Measurements from ENCODE around the gene BPIFB6.

BPIFB6 gene

GRCh38 chr20:33016581-33017109 is 14.8 kb upstream of the BPIFB6 start:
- no peak for DNase-seq

DNA sequence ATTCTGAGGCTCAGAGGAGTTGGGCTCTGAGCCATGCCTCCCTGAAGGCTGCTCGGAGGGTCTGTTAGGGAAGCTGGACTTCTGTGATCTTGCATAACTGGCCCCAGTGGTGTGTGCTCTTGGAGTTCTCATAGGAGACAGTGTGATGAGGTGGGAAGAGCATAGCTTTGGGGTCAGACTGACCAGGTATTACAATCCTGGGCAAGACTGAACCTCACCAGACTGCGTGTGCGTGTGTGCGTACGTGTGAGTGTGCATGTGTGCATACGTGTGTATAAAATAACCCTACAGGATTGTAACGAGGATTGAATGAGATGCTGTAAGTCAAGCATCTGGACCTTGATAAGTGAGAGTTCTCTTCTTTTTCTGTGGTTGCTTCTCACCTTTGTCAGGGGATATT is 13.9 kb upstream of the BPIFB6 start:
- DNase-seq, result no peak

GRCh38 chr20:33018169-33018931 is 13.1 kb upstream of the BPIFB6 start:
- no peak for DNase-seq

GRCh38 chr20:33019465-33020277 is 11.8 kb upstream of the BPIFB6 start:
- DNase-seq, result no peak

DNA sequence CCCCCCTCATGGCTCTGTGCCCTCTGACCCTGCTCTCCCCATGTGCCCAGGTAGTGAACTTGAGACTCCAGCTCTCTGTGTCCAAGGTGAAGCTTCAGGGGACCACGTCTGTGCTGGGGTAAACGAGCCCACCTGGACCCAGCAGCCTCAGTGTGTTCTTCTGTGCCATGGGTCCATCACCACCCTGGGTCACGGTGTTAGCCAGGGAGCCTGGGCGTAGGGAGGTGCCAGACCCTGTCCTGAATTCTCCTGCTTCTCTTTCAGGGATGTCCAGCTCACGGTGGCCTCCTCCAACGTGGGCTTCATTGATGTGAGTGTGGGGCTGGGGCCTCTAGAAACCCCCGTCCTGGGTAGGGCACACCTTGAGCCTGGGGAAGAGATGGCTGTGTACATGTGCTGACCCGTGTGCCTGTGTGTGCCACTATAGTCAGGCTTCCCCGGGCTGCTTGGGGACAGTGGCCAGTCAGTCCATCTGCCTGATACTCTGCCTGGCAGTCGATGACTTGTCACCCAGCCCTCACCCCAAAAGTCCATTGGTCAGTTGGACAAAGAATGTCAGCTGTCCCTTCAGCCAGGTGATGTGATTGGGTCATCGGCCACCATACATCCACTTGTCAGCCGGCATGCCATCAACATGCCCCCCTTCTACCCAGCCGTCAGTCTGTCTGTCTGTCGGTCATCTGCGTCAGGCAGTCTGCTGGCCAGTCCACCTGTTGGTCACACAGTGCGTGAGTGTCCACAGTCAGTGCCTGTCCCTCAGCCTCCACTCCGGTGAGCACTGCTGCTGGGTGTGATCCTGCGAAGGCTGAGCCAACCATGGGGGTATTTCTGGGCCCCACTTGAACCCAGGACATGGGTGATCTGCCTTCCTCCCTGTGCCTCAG is 10.9 kb upstream of the BPIFB6 start:
- DNase-seq, result no peak

GRCh38 chr20:33021879-33022278 is 9.6 kb upstream of the BPIFB6 start:
- no peak for DNase-seq

GRCh38 chr20:33022289-33022688 is 9.2 kb upstream of the BPIFB6 start:
- no peak for DNase-seq

- DNase-seq, result no peak
Measured at GRCh38 chr20:33022694-33023438, 8.6 kb upstream of the BPIFB6 start.

DNA sequence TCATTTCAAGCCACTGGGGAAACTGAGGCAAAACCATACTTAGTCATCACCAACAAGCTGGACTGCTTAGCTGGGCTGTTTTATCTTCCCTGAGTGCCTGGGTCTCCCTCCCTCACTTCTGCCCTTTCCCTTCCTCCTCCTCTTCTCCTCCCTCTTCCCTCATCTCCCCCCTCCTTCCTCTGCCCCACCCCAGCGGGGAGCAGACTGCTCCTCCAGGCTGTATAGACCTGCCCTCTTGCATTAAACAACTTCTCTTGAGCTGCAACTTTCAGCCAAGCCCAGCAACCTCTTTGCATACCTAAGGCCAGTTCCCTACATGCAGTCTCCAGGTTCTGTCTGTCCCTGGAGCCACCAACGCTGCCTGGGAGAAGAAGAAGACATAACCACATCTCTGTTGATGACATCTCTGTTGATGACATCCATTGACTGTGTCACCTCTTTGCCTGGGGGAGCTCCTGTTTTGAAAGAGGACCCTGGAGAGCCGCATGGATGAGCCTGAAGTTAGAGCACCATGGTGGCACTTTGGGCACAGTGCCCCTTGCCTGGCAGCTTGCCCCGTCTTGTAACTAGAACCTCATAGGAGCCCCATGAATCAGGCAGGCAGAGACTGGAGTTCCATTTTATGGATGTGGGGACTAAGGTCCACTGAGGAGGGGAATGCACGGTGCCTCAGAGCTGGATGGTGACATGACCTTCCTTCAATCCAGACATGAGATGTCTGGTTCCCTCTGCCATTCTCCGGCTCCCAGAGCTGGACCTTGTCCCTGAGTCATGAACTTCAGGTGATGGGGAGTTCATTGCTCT is 7.8 kb upstream of the BPIFB6 start:
- DNase-seq, result no peak

DNA sequence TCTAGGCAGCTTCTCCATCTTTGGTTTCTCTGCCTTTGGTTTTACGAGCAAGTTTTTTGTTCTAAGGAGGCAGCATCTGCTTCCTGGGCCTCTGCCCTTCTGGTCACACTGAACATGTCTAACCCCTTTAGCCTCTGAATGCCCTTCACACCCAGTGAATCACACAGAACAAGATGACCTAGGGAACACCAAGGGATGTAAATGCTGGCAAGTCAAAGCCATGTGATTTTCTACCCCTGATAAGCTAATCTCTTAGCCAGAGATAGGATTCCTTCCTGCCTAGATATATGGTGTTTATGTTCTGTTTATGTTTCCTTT is 7.2 kb upstream of the BPIFB6 start:
- DNase-seq, result no peak

GRCh38 chr20:33024609-33025317 is 6.7 kb upstream of the BPIFB6 start:
- DNase-seq, result no peak

DNA sequence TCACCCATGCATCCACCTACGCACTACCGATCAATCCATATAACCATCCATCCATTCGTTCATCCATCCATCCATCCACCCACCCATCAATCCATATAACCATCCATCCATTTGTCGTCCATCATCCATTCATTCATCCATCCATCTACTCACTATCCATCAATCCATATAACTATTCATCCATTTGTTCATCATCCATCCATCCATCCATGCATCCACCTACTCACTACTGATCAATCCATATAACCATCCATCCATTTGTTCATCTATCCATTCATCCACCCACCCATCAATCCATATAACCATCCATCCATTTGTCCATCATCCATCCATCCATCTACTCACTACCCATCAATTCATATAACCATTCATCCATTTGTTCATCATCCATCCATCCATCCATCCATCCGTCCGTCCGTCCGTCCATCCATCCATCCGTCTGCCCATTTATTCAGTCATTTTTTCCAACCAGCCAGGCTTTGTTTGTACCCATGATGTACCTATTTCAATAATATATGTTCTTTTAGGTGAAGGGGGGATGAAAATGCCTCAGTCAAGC is 6.1 kb upstream of the BPIFB6 start:
- DNase-seq, result no peak

DNA sequence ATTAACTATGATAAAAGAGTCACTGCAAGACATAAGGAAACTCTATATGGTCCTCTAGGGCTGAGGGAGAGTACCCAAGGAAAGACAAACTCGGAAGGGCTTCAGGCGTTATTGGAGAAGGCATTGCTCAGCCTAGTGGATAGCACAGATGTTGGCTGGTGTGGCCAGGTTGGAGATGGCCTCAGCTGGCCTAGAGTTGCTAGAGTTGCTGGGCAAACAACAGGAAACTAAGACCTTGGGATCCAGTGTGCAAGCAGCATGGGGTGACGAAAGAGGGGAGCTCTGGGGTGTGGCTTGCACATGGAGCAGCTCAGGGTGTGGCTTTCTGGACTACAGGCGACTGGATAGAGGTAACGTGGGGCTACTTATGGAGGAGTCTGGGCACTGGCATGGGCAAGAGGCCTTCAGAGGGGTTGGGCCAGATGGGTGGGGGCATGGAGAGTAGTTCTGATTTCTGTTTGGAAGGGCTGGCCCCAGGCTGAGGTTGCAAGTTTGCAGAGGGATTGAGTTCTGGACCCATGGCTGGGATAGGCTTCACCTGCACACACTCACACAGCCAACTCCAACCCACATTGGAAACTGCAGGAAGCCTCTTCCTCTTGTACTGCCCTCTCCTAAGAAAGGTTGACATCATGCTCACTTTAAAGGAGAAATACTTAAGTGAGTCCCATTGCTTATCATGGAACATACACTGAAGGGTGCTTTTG is 5.2 kb upstream of the BPIFB6 start:
- no peak for DNase-seq

GRCh38 chr20:33026779-33027759 is 4.4 kb upstream of the BPIFB6 start:
- no peak for DNase-seq

DNA sequence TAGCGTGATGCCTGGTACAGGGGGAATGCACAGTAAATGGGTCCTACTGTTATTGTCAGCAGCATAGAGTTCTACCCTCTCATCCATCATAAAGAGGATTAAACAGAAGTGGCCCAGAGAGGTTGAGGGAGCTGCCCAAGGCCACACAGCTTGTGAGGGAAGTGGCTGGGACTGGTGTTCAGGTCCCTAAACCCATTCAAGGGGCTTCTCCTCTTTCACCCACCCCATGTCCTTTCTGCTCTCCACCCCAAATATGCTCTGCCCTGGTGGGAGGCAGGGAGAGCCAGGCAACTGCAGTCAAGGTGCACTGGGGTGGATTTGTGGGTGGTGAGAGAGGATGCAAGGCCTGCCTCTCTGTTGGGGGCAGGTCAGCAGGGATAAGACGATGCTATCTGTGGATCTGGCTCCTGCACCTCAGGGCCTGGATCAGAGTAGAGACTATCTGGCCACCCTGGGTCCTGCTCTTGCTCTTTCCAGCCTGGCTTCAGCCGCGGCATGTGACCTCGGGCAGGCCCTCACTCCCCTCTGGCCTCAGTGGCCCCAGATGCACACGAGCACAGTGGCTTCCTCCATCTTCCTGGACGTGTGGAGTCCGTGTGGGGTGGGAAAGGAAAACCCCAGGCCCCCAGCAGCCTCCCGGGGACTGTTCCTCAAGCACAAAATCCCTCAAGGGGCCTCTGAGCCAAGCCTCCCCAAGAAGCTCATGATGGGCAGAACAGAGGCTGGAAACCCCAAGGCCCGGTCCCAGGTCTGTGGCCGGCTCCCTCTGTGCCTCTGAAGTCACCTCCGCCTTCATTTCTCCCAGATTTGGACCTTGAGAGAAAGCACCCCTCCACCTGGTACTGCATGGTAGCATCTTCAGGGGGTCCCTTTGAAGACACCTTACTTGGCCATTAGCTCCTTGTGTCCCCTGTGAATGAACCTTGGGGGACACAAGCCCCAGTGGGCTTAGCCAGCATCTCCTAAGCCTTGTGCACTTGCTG is 3.4 kb upstream of the BPIFB6 start:
- no peak for DNase-seq

DNA sequence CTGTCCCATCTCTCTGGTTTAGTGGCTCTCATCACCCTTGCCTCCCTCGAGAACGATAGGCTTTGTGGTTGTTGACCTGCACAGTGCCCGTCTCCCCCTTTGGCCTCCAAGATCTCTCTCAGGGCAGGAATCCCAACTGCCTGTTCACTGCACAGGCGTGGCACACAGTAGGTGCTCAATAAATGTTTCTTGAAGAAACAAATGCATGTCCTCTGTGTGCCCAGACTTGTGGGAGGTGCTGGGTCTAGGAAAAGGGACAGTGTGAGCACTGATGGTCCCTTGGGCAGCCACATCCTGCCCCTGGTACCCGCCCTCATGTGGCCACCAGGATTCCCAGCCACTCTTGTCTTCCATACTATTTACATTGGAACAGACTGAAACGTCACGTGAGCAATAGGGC is 2.6 kb upstream of the BPIFB6 start:
- no peak for DNase-seq

DNA sequence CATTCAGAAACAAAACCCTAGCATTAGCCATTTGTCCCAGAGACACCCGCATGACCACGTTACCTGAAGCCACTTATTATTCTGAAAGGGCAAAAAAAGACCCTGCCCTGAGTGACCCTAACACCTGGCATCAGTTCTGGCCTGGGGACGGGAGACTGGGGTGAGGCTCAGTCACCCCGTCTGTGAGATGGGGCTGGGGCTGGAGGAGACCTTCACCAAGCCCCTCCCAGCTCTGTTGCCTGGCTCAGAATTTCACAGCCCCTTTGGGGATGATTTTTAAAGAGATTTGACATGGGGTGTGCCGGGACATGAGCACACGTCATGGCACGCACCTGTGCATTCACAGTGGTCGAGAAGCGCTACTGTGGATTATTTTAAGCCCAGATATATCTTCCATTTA is 1.4 kb upstream of the BPIFB6 start:
- no peak for DNase-seq

All from midbrain (tissue), 1 donor.